ENCODE data around the gene COX10.

- no peak for TF ChIP-seq CTCF (IDR thresholded peaks at IDR 0.05)
- no peak for TF ChIP-seq POLR2A (IDR thresholded peaks at IDR 0.05)
These were observed 63.8 kb downstream of the COX10 start for GRCh38 chr17:14133104-14133503.
